ENCODE results near the gene FAIM.
"Not testable (repeated sequence)": the region's sequence is repeated elsewhere in the genome, so short reads cannot be mapped to it uniquely, and the experiment has no call there.

Gene FAIM, protein sequence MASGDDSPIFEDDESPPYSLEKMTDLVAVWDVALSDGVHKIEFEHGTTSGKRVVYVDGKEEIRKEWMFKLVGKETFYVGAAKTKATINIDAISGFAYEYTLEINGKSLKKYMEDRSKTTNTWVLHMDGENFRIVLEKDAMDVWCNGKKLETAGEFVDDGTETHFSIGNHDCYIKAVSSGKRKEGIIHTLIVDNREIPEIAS

DNA sequence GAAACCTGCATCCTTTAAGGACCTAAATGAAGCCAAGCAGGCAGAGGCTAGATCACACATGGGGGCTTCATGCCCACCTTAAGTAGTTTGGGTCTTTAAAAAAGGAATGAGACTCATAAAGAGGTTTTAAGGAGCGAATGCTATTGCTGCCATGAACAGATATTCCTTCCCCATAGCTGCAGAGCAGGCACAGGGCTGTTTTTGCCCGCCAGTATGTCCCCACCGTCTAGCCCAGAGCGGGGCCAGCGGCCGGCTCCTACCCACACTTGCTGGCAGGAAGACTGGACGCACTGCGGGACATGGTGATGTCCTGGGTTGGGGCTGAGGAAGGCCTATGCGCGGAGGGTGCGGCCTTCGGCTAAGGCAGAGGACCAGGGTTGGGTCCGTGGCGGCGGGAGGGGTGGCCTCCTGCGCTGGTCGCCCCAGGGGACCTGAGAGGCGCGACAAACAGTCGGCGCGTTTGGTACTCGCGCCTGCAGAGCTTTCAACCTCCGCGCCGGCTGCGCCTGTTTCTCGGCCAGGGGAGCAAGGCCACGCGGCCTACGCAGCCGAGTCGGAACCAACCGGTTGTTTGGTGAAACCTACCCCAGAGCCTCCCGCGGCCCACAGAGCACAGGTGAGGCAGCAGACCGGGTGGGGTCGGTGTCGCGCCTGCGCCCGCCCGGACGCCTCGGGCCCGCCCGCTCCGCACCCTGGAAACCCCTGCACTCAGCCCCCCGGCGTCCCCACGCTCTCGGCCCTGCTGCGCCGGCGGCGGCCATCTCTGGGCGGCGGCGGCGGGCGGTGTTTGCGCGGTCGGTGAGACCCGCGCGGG, at the start of gene FAIM:
Gene FAIM (plus strand): TSS at position 450 of the 814 bp plus-strand sequence. CDS start 10,956 bp downstream, outside the sequence.
- DNase-seq: peak; percentile 29 to 40

DNA sequence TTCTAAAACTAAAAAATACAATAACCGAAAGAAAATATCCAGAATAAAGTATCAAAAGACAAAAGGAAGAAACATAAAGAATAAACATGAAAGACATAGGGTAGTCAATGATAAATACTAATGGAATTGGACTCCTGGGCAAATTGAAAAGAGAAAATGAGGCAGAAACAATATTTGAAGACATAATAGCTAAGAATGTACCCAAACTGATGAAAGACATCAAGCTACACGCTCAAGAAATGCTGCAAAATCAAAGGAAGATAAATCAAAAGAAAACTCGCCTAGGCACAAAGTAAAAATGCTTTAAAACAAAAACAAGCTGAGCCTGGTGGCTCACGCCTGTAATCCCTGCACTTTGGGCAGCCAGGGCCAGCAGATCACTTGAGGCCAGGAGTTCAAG, 49.4 kb upstream of the FAIM start:
- DNase-seq: no peak

DNA sequence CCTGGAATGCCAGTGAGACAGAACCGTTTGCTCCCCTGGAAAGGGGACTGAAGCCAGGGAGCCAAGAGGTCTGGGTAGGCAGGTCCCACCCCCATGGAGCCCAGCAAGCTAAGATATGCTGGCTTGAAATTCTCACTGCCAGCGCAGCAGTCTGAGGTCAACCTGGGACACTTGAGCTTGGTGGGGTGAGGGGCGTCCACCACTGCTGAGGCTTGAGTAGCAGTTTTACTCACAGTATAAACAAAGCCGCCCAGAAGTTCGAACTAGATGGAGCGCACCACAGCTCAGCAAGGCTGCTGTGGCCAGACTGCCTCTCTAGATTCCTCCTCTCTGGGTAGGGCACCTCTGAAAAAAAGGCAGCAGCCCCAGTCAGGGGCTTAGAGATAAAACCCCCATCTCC, 48.1 kb upstream of the FAIM start:
- DNase-seq: no peak

DNA sequence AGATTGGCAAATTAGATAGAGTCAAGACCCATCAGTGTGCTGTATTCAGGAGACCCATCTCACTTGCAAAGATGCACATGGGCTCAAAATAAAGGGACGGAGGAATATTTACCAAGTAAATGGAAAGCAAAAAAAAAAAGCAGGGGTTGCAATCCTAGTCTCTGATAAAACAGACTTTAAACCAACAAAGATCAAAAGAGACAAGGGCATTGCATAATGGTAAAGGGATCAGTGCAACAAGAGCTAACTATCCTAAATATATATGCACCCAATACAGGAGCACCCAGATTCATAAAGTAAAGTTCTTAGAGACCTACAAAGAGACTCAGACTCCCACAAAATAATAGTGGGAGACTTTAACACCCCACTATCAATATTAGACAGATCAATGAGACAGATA, 45.7 kb upstream of the FAIM start:
- not testable (repeated sequence) for DNase-seq

DNA sequence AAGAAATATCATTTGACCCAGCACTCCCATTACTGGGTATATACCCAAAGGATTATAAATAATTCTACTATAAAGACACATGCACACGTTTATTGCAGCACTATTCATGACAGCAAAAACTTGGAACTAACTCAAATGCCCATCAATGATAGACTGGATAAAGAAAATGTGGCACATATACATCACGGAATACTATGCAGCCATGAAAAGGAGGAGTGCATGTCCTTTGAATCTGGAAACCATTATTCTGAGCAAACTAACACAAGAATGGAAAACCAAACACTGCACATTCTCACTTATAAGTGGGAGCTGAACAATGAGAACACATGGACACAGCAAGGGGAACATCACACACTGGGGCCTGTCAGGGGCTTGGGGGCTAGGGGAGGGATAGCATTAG, 42.3 kb upstream of the FAIM start:
- DNase-seq: not testable (repeated sequence)

DNA sequence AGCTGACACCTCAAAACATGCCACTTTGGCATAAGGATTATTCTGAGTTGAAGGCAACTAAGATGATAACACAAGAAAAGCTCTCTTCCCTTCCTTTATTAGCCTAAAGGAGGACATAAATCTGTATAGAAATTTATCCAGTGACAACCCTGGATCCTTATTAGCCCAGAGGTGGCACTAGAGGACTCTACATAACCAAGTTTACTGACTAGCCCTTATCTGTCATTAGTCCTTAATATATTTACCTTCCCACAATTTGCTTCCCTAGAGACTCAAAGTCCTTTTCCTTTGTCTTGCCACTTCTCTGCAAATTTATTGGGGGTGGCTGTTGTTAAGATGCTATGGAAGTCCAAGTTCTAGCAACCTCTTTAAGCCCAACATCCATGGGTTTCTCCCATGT, 41.2 kb upstream of the FAIM start:
- DNase-seq: no peak

DNA sequence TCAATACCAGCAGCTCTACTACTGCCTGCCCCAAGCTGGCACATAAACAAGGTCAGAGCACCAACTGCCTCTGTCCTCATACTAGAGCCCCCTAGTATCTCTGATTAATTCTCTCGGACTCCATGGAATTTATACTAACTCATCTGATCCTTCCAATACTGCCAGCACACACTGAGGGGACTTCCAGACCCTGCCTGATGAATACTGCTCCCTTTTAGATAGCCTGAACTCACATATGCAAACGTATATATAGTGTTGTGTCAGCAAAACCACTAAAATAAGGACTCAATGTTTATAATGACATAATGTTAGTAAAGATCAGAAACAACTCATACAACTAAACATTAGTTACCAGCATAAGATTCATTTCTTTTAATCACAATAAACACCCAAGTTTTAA, 39.5 kb upstream of the FAIM start:
- DNase-seq: no peak

DNA sequence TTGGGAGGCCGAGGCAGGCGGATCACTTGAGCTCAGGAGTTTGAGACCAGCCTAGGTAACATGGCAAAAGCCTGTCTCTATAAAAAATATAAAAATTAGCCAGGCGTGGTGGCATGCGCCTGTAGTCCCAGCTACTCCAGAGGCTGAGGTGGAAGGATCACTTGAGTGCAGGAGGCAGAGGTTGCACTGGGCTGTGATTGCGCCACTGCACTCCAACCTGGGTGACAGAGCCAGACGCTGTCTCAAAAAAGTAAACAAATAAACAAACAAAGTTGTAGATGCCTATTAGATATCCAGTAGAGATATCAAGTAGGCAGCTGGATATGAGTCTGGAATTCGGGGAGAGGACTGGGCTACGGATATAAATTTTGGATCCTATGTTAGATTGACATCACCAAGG, 38.9 kb upstream of the FAIM start:
- not testable (repeated sequence) for DNase-seq

DNA sequence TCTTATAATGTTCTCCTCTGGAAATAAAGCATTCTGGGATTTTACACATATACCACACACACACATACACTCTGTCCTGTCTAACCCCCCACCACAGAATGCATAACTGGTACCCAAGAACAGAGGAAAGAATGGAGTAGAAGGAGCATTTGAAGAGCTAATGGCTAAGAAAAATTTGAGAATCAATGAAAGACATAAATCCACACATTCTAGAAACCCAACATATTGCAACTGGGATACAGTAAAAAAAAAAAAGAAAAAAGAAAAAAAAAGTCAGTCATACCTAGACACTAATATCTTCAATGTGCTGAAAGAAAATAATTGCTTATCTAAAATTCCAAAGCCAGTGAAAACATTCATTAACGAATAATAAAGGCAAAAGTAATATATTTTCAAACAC, 35.4 kb upstream of the FAIM start:
- no peak for DNase-seq

DNA sequence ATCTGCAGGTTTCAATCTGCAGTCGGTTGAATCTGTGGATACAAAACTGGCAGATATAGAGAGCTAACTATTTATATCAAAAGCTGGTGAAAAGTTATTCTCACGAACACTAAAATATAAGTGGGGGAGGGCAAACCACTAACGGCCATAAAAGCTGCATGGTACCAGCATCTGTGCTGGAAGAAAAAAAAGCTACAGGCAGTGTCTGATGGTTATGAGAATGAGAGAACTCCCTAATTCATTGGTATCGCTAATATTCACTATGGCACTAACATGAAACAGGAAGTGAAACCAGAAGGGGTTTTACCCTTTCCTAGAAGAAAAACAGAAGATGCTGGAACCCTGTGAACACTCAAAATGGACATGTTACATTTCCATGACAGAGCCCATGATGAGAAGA, 30.4 kb upstream of the FAIM start:
- no peak for DNase-seq

DNA sequence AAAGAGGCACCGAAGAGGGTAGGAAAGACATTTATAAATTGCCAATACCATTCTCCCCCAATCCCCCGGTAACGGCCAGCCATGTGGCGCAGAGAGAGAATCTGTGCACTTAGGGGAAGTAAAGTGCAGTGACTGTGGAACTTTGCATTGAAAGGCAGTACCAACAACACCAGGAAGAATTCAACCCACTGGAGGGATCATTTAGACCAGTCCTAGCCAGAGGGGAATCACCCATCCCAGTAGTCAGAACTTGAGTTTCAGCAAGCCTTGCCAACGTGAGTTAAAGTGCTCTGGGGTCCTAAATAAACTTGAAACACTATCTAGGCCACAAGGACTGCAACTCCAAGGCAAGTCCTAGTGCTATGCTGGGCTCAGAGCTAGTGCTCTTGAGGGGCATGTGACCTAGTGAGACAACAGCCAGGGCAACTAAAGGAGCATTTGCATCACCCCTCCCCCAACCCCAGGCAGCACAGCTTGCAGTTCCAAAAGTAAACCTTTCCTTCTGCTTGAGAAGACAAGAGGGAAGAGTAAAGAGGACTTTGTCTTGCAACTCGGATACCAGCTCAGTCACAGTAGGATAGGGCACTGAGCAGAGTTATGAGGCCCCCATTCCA, 29.5 kb upstream of the FAIM start:
- DNase-seq: no peak

DNA sequence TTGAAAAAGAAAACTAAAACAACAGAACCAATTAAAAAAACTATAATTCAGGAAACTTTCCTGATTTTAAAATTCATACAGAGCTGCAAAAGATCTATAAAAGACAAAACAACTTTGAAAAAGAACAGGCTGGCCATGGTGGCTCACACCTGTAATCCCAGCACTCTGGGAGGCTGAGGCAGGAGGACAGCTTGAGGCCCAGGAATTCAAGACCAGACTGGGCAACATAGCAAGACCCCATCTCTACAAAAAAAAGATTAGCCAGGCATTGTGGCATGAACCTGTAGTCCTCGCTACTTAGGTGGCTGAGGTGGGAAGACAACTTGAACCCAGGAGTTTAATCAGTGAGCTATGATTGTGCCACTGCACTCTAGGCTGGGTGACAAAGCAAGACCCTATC, 21.2 kb upstream of the FAIM start:
- no peak for DNase-seq

DNA sequence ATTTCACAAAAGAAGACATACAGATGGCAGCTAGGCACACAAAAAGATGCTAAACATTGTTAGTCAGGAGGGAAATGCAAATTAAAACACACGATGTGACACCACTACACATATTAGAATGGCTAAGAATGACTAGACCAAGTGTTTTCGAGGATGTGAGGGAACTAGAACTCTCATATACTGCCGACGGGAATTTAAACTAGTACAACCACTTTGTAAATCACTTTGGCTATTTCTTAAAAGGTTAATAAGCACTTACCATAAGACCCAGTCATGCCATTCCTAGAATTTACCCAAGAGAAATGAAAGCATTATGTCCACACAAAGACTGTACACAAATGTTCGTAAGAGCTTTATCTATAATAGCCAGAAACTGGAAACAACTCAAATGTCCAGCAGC, 20.1 kb upstream of the FAIM start:
- no peak for DNase-seq

DNA sequence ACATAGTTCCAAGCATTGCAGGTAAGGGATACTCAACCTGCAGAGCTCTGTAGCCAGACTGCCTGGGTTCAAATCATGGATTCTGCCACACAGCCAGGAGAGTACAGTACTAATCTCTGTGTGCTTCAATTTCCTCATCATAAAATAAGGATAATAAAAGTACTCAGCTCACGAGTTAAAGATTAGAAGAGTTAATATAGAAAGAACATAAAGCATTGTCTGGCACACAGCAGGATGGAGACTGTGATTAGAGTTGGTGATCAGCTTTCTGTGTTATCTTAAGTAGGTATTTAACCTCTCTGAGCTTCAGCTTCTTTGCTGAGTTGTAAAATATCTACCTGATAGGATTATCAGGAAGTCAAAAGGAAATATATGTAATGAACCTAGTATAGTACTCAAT, 17.2 kb upstream of the FAIM start:
- DNase-seq: no peak

DNA sequence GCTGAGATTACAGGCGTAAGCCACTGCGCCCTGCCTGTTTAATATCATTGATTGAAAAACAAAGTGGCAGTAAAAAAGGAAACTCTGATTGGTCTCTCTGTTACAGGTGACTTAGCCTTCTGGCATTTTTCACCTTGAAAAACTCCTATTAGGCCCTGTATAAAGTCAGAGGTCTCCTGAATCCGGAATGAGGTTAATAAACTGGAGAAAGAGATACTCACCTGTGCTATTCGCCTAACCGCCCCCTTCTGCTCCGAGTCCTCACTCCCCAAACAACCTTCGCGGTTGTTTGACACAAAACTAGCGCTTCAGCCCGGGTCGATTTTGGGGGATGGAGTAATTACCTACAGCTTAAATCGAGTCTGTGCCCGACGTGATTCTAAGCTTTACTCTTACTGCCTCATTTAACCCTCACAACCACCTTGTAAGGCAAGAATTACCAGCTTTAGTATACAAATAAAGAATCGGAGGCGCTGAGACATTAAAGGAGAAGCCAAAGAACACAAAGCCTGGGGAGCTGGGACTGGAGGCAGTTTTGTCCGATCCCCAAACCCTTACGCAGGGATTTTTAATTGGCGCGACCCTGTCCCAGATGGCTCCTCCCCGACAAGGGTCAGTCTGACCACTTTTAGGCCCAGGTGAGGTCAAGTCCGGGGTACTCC, 15.0 kb upstream of the FAIM start:
- DNase-seq: no peak

DNA sequence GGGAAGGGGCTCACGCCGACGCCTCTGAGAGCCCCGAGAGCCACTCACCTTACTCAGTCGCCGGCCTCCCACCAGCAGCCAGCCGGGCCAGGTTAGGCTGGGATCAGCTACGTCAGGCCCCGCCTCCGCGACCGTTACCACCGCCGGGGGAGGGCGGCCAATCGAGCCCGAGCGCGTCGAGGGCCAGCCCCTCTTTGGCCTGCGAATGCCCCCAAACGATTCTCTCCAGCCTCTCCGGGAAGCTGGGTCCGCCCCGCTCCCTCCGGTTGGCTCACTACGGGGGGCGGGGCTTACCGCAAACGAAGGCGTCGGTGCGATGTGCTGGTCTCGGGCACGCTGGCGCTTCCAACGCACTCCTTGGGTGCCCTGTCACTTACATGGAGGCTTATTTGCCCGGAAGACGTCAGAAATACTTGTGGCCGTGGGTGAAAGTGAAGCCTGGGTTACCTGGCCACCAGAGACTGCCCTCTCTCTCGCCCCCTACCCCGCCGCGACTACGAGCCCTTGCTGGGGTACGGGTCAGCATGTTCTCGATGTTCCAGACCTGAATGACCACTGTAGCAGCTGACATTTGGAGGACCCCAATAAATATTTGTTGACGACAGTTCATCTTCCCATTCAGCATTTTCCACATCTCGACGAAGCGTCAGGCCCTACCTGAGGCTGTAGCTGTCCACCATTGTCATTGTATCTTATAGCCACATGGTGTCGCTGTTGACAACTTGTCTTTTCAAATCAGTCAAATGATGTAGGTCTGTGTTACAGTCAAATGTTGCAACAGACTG, 14.2 kb upstream of the FAIM start, which contains the start of gene CEP70:
Gene CEP70 (minus strand): TSS at position 111 of the 785 bp plus-strand sequence. CDS start 21,333 bp downstream, outside the sequence.
- DNase-seq: no peak

DNA sequence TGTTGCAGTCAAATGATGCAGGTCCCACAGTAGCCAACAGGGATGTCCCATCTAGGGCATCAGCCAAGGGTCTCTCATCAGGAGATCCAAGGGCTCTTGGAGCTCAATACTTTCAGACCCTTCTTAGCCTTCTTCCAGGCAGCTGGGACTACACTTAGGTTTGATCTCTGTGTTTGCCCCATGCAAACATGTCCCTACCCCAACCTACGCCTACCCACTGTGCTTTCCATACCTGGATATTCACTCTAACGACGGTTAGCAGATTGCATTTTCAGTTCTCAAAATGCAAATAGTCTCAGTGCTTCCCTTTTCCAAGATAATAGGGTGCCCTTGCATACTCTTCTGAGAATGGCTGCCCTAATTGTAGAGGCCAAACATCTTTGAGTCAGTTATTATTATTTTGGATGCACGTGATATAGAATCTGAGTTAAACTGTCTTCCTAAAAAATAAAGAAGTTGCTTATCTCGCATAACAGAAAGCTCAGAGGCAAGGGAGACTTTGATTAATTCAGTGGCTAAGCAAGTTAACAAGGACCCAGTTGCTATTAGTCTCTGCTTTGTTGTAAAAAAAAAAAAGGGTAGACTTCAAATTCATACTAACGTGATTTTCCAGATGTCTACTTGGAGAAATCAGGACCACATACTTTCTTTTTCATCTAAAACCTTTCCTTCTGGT, 13.5 kb upstream of the FAIM start:
- DNase-seq: no peak

DNA sequence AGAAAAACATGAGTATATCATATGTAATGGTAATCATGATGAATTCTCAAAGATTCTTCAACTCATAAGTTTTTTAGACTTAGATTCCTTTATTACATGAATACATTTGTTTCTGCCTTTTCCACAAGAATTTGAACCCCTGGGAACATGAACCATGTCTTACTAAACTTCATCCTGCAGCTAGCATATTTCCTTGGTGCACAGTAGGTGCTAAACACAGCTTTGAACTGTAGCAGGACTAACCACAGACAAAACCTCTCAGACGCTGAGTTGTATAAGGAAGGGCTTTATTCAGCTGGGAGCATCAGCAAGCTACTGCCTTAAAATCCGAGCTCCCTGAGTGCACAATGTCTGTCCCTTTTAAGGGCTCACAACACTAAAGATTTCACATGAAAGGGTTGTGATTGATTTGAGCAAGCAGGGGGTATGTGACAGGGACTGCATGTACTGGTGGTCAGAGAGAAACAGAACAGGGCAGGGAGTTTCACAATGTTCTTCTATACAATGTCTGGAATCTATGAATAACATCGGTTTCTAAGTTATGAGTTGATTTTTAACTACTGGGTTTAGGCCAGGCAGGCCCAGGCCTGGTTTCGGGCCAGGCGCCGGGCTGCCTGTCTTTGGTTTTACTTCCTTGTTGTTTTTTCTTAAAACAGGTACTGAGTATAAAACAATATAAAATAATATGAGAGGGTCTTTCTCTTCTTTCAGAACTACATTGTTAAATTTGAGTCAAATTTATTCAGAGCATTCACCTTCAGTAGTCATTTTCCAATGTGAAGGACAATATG, 11.2 kb upstream of the FAIM start:
- DNase-seq: not testable (repeated sequence)

DNA sequence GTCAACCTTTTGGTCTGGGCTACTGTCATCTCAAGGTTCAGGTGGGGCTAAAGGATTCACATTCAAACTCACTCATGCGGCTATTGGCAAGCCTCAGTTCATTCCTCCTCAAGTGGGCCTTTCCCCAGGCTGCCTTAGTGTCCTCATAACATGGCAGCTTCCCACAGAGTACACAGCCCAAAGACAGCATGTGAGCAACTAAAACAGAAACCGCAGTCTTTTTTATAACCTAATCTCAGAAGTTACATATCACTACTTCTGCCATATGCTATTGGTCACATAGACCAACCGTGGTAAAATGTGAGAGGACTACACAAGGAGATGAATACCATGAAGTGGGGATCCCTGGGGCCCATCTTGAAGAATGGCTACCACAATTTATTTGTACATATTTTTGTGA, 10.0 kb upstream of the FAIM start:
- DNase-seq: no peak

DNA sequence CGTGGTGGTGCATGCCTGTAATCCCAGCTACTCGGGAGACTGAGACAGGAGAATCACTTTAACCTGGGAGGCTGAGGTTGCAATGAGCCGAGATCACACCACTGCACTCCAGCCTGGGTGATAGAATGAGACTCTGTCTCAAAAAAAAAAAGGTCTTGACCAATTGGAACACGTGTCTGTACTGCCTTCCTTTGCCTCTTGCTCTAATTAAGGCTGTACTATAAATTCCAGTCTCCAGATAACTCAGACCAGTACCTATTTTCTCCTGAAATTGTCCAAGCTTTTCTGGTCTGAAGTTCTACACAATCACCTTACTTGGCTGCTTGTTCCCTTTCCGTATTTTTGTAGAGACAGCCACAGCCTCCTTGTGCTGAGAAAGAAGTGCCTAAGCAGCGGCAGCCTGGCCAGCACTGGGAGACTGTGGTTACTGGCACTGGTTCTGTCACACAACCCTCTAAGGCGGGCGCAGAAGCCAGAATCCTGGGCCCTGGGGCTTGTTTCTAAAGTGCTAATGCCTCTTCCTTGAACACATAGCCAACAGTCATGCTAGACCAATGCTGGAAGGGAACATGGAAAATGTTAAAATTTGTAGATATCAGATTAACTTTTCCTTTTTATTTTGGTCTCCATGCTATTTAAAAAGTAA, 8.3 kb upstream of the FAIM start:
- DNase-seq: no peak

DNA sequence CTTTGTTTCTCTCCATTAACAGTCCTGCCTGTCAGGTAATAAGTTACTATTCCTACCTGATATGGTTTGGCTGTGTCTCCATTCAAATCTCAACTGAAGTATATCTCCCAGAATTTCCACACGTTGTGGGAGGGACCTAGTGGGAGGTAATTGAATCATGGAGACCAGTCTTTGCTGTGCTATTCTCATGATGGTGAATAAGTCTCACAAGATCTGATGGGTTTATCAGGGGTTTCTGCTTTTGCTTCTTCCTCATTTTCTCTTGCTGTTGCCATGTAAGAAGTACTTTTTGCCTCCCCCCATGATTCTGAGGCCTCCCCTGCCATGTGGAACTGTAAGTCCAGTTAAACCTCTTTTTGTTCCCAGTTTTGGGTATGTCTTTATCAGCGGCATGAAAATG, 6.9 kb upstream of the FAIM start:
- not testable (repeated sequence) for DNase-seq

All from NCI-H1930 (cell line).